Endothelial cell of umbilical vein (primary cell): ENCODE measurements around the gene GYG1. TPM values are rescaled to one million over a fixed set of nuclear protein-coding genes. Genes with fewer than 3 reads are reported as not detected.

Source experiments
- BruUV-seq: library from RNA; stranded (reverse); fragments of 400-500 nt; replicated peaks from 2 replicates; lab custom pipeline; 2021; lab: Mats Ljungman, UMichigan
- CTCF ChIA-PET: fragments of 300-600, 350-600 bp; sonication (Branson Sonifier 250); formaldehyde crosslinking; loops from one replicate; lab custom pipeline; 2021; ENCODE audit warnings: antibody characterized with exemption, inconsistent platforms; lab: Charles Lee
- POLR2A ChIA-PET: fragments of 300-600, 350-600 bp; sonication (Branson Sonifier 250); formaldehyde crosslinking; loops from one replicate; lab custom pipeline; 2021; ENCODE audit warnings: antibody characterized with exemption, inconsistent platforms; lab: Charles Lee
- DNase-seq: peaks from one replicate; pipeline ENCODE4 v3.0.0-alpha.2; 2011; ENCODE audit warnings: low read depth, low spot score
- FAIRE-seq: peaks from 2 replicates; lab custom pipeline; 2011; peaks lifted over from hg19 to GRCh38; lab: Jason Lieb, UNC
- H2AFZ ChIP-seq: 2 replicates; pipeline ENCODE4 v1.6.0; 2012; ENCODE audit warnings: low read depth, low read length, control low read depth, inconsistent platforms
- H3K27ac ChIP-seq: 2 replicates; pipeline ENCODE4 v1.5.1; 2011; ENCODE audit warnings: low read depth, mild to moderate bottlenecking, control low read depth, low read length, moderate library complexity; ENCODE audit not compliant: insufficient read depth
- H3K27me3 ChIP-seq, 2 experiments: 2 replicates each; pipeline versions ENCODE4 v1.6.0 to v1.6.1; 2011; ENCODE audit warnings: low read length in 2 of 2, mixed read lengths in 1 of 2; ENCODE audit not compliant: control insufficient read depth in 2 of 2, insufficient read depth in 2 of 2
- H3K36me3 ChIP-seq, 2 experiments: 2 replicates in 1 of 2; 3 replicates in 1 of 2; pipeline ENCODE4 v1.5.1; 2011; ENCODE audit warnings: low read length in 2 of 2, mild to moderate bottlenecking in 1 of 2, moderate library complexity in 1 of 2; ENCODE audit not compliant: control insufficient read depth in 2 of 2, insufficient read depth in 2 of 2; ENCODE audit errors: extremely low read depth in 1 of 2
- H3K4me1 ChIP-seq: 3 replicates; pipeline ENCODE4 v1.5.1; 2011; ENCODE audit warnings: mild to moderate bottlenecking, low read length; ENCODE audit not compliant: control insufficient read depth, insufficient read depth; ENCODE audit errors: extremely low read depth
- H3K4me2 ChIP-seq: 2 replicates; pipeline ENCODE4 v1.6.1; 2011; ENCODE audit warnings: low read length, control low read depth, mixed read lengths; ENCODE audit not compliant: insufficient read depth
- H3K4me3 ChIP-seq, 3 experiments: fragments of 200-600 bp in 1 of 3; sonication (generic), shearing (Covaris generic) in 1 of 3; replicated peaks in 1 of 3; 2 replicates each; pipeline ENCODE4 v1.5.1; 2011 to 2016; ENCODE audit warnings: control low read depth in 3 of 3, low read length in 3 of 3, mild to moderate bottlenecking in 2 of 3, inconsistent platforms in 1 of 3, low read depth in 1 of 3, moderate library complexity in 1 of 3; ENCODE audit not compliant: insufficient read depth in 1 of 3
- H3K79me2 ChIP-seq: 2 replicates; pipeline ENCODE4 v1.6.0; 2012; ENCODE audit warnings: low read length, inconsistent platforms; ENCODE audit not compliant: control insufficient read depth, insufficient read depth
- H3K9ac ChIP-seq: replicated peaks from 2 replicates; pipeline ENCODE3; 2011; ENCODE audit warnings: low read length, control low read depth; ENCODE audit not compliant: insufficient read depth; ENCODE audit errors: extremely low read depth
- H3K9me1 ChIP-seq: replicated peaks from 3 replicates; pipeline ENCODE4 v1.6.0; 2011; ENCODE audit warnings: mild to moderate bottlenecking, low read length; ENCODE audit not compliant: control insufficient read depth, insufficient read depth; ENCODE audit errors: extremely low read depth
- H3K9me3 ChIP-seq: replicated peaks from 2 replicates; pipeline ENCODE4 v1.5.1; 2012; ENCODE audit warnings: low read length, inconsistent platforms; ENCODE audit not compliant: control insufficient read depth, insufficient read depth
- H4K20me1 ChIP-seq: replicated peaks from 2 replicates; pipeline ENCODE3; 2011; ENCODE audit warnings: mild to moderate bottlenecking, low read length; ENCODE audit not compliant: control insufficient read depth, insufficient read depth; ENCODE audit errors: extremely low read depth
- CTCF ChIP-seq, 2 donors: IDR thresholded peaks; 1 replicate in 1 of 2; 2 replicates in 1 of 2; pipeline ENCODE4 v1.5.1; 2011; ENCODE audit warnings: low read length in 2 of 2, mild to moderate bottlenecking in 2 of 2, moderate library complexity in 2 of 2, control low read depth in 1 of 2, inconsistent platforms in 1 of 2, low read depth in 1 of 2; ENCODE audit not compliant: insufficient read depth in 1 of 2; ENCODE audit errors: extremely low read depth in 1 of 2
- EZH2 ChIP-seq: IDR thresholded peaks from 2 replicates; pipeline ENCODE4 v1.6.1; 2012; ENCODE audit warnings: borderline replicate concordance, low read depth, mild to moderate bottlenecking, moderate library complexity, low read length, inconsistent platforms; ENCODE audit not compliant: severe bottlenecking
- FOS ChIP-seq: IDR thresholded peaks from 2 replicates; pipeline ENCODE4 v1.6.1; 2011; ENCODE audit warnings: mild to moderate bottlenecking, low read length, moderate library complexity, borderline replicate concordance; ENCODE audit not compliant: insufficient read depth
- GATA2 ChIP-seq: IDR thresholded peaks from 2 replicates; pipeline ENCODE4 v1.7.0; 2011; ENCODE audit warnings: low read depth, mild to moderate bottlenecking, moderate library complexity, mixed read lengths, low read length; ENCODE audit not compliant: insufficient read length, insufficient read depth
- JUN ChIP-seq: IDR thresholded peaks from 2 replicates; pipeline ENCODE4 v1.6.1; 2011; ENCODE audit warnings: borderline replicate concordance, low read depth; ENCODE audit not compliant: insufficient read length, insufficient read depth
- MAX ChIP-seq: IDR thresholded peaks from 2 replicates; pipeline ENCODE4 v1.6.1; 2011; ENCODE audit not compliant: insufficient read depth, insufficient read length
- MYC ChIP-seq: IDR thresholded peaks from one replicate; pipeline ENCODE4 v1.6.1; 2011; ENCODE audit warnings: mild to moderate bottlenecking, low read depth, low read length
- POLR2A ChIP-seq: IDR thresholded peaks from 2 replicates; pipeline ENCODE4 v1.6.1; 2012; ENCODE audit warnings: low read depth, mild to moderate bottlenecking, control low read depth, low read length
- POLR2AphosphoS5 ChIP-seq: IDR thresholded peaks from 2 replicates; pipeline ENCODE4 v1.6.1; 2012; ENCODE audit warnings: low read depth, mild to moderate bottlenecking, control low read depth, low read length, moderate library complexity; ENCODE audit not compliant: insufficient read depth
- dilution Hi-C: fragments of 300-500 bp; cut with MboI; formaldehyde crosslinking; loops from one replicate; pipeline ENCODE4 v1.15.0; 2019; ENCODE audit warnings: low sequenced_read_pairs; ENCODE audit not compliant: extremely low pct_ligation_motif_present
- intact Hi-C: fragments of 100-400 bp; cut with micrococcal nuclease; formaldehyde crosslinking; loops from one replicate; pipeline ENCODE4 v1.10.0; 2022
- polyA plus RNA-seq, 4 experiments: library from polyadenylated mRNA; depleted of rRNA in 3 of 4; stranded (reverse) in 3 of 4; unstranded in 1 of 4; fragments of >200 nt; gene quantifications; 2 replicates each; pipeline versions ENCODE4 v1.2.1 to v1.2.3, GENCODE V29; 2011 to 2012; ENCODE audit warnings: missing spikeins in 1 of 4
- total RNA-seq: library from RNA; stranded (reverse); gene quantifications from 2 replicates; pipeline ENCODE4 v1.2.3, GENCODE V29; 2021

GYG1 gene
- total and polyA plus RNA-seq, 2 donors (not counting 3 experiments of a cell fraction or from before 2014, with no cell fraction given), result 24.7 to 58.5 TPM

- no peaks in the 10 kb centered on the region for H3K79me2 ChIP-seq
- H4K20me1 ChIP-seq, result no peaks in the 10 kb centered on the region
Measured at GRCh38 chr3:149010966-149011365, 19.6 kb downstream of the GYG1 start.

GRCh38 chr3:149011676-149012075, 20.3 kb downstream of the GYG1 start:
- FAIRE-seq (no peak), DNase-seq (no peak)
- Histone ChIP-seq H3K79me2 (no peaks in the 10 kb centered on the region), H3K27me3 (no peaks in the 10 kb centered on the region), H3K9ac (no peak overlapping the region), H3K36me3 (peaks cover 8 to 20% of the 10 kb centered on the region in 2 experiments), H3K4me3 (no peak overlapping the region), H3K4me1 (peaks cover 10% of the 10 kb centered on the region), H4K20me1 (no peaks in the 10 kb centered on the region), H3K4me2 (no peak overlapping the region), H3K9me1 (no peaks in the 10 kb centered on the region), H2AFZ (no peak overlapping the region), H3K9me3 (no peaks in the 10 kb centered on the region), H3K27ac (no peak overlapping the region)
- ChIA-PET CTCF (no interaction called here), POLR2A (no interaction called here)
- no TSS peak for BruUV-seq
- intact Hi-C loops (no loop called here), dilution Hi-C loops (no loop called here)
- TF ChIP-seq FOS, result no peak
- TF ChIP-seq POLR2AphosphoS5, result no peak
- TF ChIP-seq CTCF (IDR thresholded peaks at IDR 0.05; ENCODE audit: extremely low read depth in 1 of 2, insufficient read depth in 1 of 2, low read depth in 1 of 2, low read length in 2 of 2), result no peak
- TF ChIP-seq MAX, result no peak
- TF ChIP-seq EZH2, result no peak
- no peak for TF ChIP-seq GATA2
- no peak for TF ChIP-seq JUN
- TF ChIP-seq MYC, result no peak
- no peak for TF ChIP-seq POLR2A

More at GRCh38 chr3:149010966-149011365, 19.6 kb downstream of the GYG1 start:
- intact Hi-C loops, result no loop called here
- no peaks in the 10 kb centered on the region for H3K9me3 ChIP-seq
- H3K27me3 ChIP-seq, result no peaks in the 10 kb centered on the region
- H3K9me1 ChIP-seq, result no peaks in the 10 kb centered on the region
- peaks cover 6 to 17% of the 10 kb centered on the region in 2 experiments for H3K36me3 ChIP-seq
- TF ChIP-seq FOS, result no peak
- no peak for TF ChIP-seq MAX
- ChIA-PET CTCF (no interaction called here), POLR2A (no interaction called here)
- no peak overlapping the region for H3K4me2 ChIP-seq
- FAIRE-seq (no peak), DNase-seq (no peak)
- no peak overlapping the region for H2AFZ ChIP-seq
- no peak overlapping the region for H3K9ac ChIP-seq
- no peak overlapping the region for H3K27ac ChIP-seq
- peaks cover 7% of the 10 kb centered on the region for H3K4me1 ChIP-seq
- H3K4me3 ChIP-seq, result no peak overlapping the region
- dilution Hi-C loops, result no loop called here
- BruUV-seq, result no TSS peak
